ENCODE results near the gene NSG1.

GRCh38 chr4:4395371-4395770 is 8.5 kb downstream of the NSG1 start:
- TF ChIP-seq CTCF (IDR thresholded peaks at IDR 0.05) (no peak), EZH2phosphoT487 (IDR thresholded peaks at IDR 0.05; ENCODE audit: borderline replicate concordance, low read depth) (no peak), YY1 (IDR thresholded peaks at IDR 0.05; ENCODE audit: low read depth) (no peak), EP300 (IDR thresholded peaks at IDR 0.05; ENCODE audit: borderline replicate concordance in 1 of 2, low read depth in 1 of 2, low read length in 1 of 2) (no peak), POLR2AphosphoS5 (IDR thresholded peaks at IDR 0.05; ENCODE audit: low read depth, low read length) (no peak)
